HCT116 (cell line): ENCODE results near the gene VWA1.

Source experiments
- CTCF ChIP-seq, 3 experiments: fragments of 200-600 bp in 1 of 3; sonication (generic) in 1 of 3; IDR thresholded peaks in 2 of 3; conservative IDR thresholded peaks in 1 of 3; 2 replicates each; pipeline ENCODE4 v1.5.1; 2012 to 2017; ENCODE audit warnings: low read depth in 2 of 3, low read length in 2 of 3, antibody characterized with exemption in 1 of 3, borderline replicate concordance in 1 of 3, control low read depth in 1 of 3, mild to moderate bottlenecking in 1 of 3, mixed read lengths in 1 of 3, mixed run types in 1 of 3, moderate library complexity in 1 of 3; ENCODE audit not compliant: insufficient read depth in 1 of 3
- EGR1 ChIP-seq: IDR thresholded peaks from 2 replicates; pipeline ENCODE4 v1.6.1; 2012; ENCODE audit warnings: low read depth
- EZH2 ChIP-seq: fragments of 200-600 bp; sonication (generic); IDR thresholded peaks from 2 replicates; pipeline ENCODE4 v1.6.1; 2017; ENCODE audit warnings: antibody characterized with exemption, mixed run types
- EZH2phosphoT487 ChIP-seq: fragments of 200-600 bp; IDR thresholded peaks from 2 replicates; pipeline ENCODE4 v1.6.1; 2018; ENCODE audit warnings: antibody characterized with exemption, borderline replicate concordance
- POLR2A ChIP-seq: IDR thresholded peaks from 2 replicates; pipeline ENCODE4 v1.7.0; 2011; ENCODE audit warnings: borderline replicate concordance; ENCODE audit not compliant: insufficient read depth, insufficient read length; ENCODE audit errors: extremely low read depth
- RAD21 ChIP-seq: IDR thresholded peaks from 2 replicates; pipeline ENCODE4 v1.6.1; 2012; ENCODE audit warnings: low read depth, mild to moderate bottlenecking
- REST ChIP-seq: IDR thresholded peaks from 2 replicates; pipeline ENCODE4 v1.6.1; 2012; ENCODE audit warnings: low read depth
- TCF7L2 ChIP-seq: IDR thresholded peaks from 2 replicates; pipeline ENCODE4 v1.7.0; 2011; ENCODE audit warnings: borderline replicate concordance, inconsistent platforms; ENCODE audit not compliant: insufficient read depth, insufficient read length; ENCODE audit errors: extremely low read depth
- ZBTB33 ChIP-seq: IDR thresholded peaks from 2 replicates; pipeline ENCODE4 v1.6.1; 2011; ENCODE audit warnings: mild to moderate bottlenecking, low read length, moderate library complexity; ENCODE audit not compliant: insufficient replicate concordance; ENCODE audit errors: extremely low read depth
- ZFX ChIP-seq: fragments of 450-650 bp; IDR thresholded peaks from 2 replicates; pipeline ENCODE4 v1.6.1; 2017
- ZNF274 ChIP-seq: fragments of 200-500 bp; sonication (Bioruptor generic); IDR thresholded peaks from 2 replicates; pipeline ENCODE4 v1.6.1; 2014; ENCODE audit warnings: mild to moderate bottlenecking, low read depth, low read length, inconsistent platforms

GRCh38 chr1:1438531-1439381 lies 3.3 kb downstream of the VWA1 start:
- TF ChIP-seq EGR1 (no peak), ZFX (no peak), CTCF (IDR thresholded peaks at IDR 0.05 in 2 of 3, conservative IDR thresholded peaks at IDR 0.05 in 1 of 3; ENCODE audit: borderline replicate concordance in 1 of 3, insufficient read depth in 1 of 3, low read depth in 2 of 3, low read length in 2 of 3) (no peak), ZBTB33 (no peak), EZH2phosphoT487 (no peak), REST (no peak), POLR2A (no peak), TCF7L2 (no peak), RAD21 (no peak), EZH2 (no peak), ZNF274 (no peak)
